Neural cell (in vitro differentiated cells): ENCODE measurements around the gene COL24A1.

ENCODE experiments used
- EP300 ChIP-seq: fragments of 450-650 bp; conservative IDR thresholded peaks from 2 replicates; pipeline ENCODE4 v1.6.1; 2014; ENCODE audit warnings: antibody characterized with exemption, mild to moderate bottlenecking, moderate library complexity; ENCODE audit not compliant: poor library complexity, severe bottlenecking
- POLR2AphosphoS5 ChIP-seq: IDR thresholded peaks from 2 replicates; pipeline ENCODE4 v1.6.1; 2012
- RAD21 ChIP-seq: fragments of 450-650 bp; conservative IDR thresholded peaks from 2 replicates; pipeline ENCODE4 v1.6.1; 2014; ENCODE audit warnings: antibody characterized with exemption, mild to moderate bottlenecking, moderate library complexity
- SMC3 ChIP-seq: fragments of 450-650 bp; conservative IDR thresholded peaks from 2 replicates; pipeline ENCODE4 v1.6.1; 2014; ENCODE audit warnings: antibody characterized with exemption, mild to moderate bottlenecking, moderate library complexity; ENCODE audit not compliant: poor library complexity
- TAF1 ChIP-seq: IDR thresholded peaks from 2 replicates; pipeline ENCODE4 v1.6.1; 2012; ENCODE audit warnings: low read depth
- TF ChIP-seq, protein P1 (sequence below): fragments of 450-650 bp; IDR thresholded peaks from 2 replicates; pipeline ENCODE4 v1.5.1; 2014; ENCODE audit warnings: antibody characterized with exemption, mild to moderate bottlenecking, moderate library complexity; ENCODE audit not compliant: poor library complexity, severe bottlenecking
- TF ChIP-seq, protein P2 (sequence below): IDR thresholded peaks from 2 replicates; pipeline ENCODE4 v1.6.1; 2012; ENCODE audit warnings: borderline replicate concordance

DNA sequence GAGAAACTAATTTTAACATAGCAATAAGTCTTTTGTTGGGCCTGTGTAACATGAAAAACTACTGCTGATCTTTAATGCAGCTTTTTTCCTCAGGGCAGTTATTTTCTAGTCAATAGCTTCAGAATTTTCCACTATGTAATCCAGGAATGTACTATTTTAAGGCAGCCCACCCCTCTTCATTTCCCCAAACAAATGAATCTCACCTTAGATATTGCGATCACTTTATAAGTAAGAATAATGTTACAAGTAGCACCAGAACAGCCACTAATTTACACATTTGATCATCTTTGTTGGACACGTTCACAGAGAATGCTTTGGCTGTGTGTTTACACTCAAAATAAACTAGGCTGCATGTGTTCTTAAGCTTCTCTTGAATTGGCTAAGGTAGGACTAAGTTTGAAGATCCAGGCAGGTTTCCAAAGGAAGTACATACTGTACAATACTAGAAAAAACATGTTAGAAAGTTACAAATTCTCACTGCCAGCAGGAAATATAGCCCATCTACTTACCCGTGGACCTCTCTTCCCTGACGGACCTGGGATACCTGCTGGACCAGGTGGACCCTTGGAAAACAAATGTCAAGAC lies 41.7 kb downstream of the COL24A1 start:
- TF ChIP-seq, protein P1, sequence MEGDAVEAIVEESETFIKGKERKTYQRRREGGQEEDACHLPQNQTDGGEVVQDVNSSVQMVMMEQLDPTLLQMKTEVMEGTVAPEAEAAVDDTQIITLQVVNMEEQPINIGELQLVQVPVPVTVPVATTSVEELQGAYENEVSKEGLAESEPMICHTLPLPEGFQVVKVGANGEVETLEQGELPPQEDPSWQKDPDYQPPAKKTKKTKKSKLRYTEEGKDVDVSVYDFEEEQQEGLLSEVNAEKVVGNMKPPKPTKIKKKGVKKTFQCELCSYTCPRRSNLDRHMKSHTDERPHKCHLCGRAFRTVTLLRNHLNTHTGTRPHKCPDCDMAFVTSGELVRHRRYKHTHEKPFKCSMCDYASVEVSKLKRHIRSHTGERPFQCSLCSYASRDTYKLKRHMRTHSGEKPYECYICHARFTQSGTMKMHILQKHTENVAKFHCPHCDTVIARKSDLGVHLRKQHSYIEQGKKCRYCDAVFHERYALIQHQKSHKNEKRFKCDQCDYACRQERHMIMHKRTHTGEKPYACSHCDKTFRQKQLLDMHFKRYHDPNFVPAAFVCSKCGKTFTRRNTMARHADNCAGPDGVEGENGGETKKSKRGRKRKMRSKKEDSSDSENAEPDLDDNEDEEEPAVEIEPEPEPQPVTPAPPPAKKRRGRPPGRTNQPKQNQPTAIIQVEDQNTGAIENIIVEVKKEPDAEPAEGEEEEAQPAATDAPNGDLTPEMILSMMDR = no peak
- TF ChIP-seq EP300 = no peak
- no peak for TF ChIP-seq RAD21
- TF ChIP-seq, protein P2, sequence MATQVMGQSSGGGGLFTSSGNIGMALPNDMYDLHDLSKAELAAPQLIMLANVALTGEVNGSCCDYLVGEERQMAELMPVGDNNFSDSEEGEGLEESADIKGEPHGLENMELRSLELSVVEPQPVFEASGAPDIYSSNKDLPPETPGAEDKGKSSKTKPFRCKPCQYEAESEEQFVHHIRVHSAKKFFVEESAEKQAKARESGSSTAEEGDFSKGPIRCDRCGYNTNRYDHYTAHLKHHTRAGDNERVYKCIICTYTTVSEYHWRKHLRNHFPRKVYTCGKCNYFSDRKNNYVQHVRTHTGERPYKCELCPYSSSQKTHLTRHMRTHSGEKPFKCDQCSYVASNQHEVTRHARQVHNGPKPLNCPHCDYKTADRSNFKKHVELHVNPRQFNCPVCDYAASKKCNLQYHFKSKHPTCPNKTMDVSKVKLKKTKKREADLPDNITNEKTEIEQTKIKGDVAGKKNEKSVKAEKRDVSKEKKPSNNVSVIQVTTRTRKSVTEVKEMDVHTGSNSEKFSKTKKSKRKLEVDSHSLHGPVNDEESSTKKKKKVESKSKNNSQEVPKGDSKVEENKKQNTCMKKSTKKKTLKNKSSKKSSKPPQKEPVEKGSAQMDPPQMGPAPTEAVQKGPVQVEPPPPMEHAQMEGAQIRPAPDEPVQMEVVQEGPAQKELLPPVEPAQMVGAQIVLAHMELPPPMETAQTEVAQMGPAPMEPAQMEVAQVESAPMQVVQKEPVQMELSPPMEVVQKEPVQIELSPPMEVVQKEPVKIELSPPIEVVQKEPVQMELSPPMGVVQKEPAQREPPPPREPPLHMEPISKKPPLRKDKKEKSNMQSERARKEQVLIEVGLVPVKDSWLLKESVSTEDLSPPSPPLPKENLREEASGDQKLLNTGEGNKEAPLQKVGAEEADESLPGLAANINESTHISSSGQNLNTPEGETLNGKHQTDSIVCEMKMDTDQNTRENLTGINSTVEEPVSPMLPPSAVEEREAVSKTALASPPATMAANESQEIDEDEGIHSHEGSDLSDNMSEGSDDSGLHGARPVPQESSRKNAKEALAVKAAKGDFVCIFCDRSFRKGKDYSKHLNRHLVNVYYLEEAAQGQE = no peak
- no peak for TF ChIP-seq SMC3
- TF ChIP-seq TAF1 = no peak
- no peak for TF ChIP-seq POLR2AphosphoS5
